GM18502 (cell line): ENCODE results near the gene SMPD3.
A peak's percentile ranks its signal among the peaks of the same experiment; 100 is the strongest.

Experiments used
- ATAC-seq: cut with Tn5 transposase; IDR thresholded peaks from one replicate; pipeline ENCODE4 v1.9.1; 2021; ENCODE audit warnings: mild to moderate bottlenecking; ENCODE audit not compliant: unreplicated experiment, poor library complexity

The SMPD3 gene

DNA sequence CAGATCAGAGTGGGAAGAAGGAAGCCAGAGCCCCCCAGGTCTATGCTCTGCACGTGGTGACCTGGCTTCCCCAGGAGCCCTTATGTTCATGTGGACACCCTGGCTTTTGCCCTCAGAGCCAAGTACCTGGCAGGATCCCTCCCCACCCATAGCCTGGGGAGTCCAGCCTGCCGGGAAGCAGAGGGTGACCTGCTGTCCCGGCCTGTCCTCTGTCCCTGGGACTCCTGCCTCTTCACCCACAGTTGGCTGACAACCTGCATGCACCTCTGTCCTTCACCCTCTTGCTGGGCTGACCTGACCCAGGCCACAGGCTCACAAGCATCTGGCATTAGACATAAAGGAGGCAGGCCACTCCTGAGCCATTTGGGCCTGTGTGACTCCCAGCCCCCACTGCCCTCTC, 60.2 kb downstream of the SMPD3 start:
- ATAC-seq: no peak

DNA sequence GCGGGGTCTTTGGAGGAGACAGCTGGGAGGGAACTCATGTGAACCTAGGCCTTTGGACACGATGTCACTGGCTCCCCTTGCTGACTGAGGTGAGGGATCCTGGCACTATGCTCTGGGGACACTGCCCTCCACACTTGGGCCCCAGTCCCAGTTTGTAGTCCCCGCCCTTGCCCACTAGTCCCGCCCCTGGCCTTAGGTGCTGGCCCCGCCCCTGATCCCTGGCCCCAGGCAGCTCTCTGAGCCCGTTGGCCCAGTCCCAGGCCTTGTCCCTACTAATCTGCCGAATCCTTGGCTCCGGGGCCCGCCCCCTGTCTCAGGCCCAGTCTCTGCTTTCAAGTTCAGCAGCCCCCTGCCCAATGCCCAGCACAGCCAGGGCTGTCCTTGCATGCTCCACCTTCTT, 61.0 kb downstream of the SMPD3 start:
- no peak for ATAC-seq

DNA sequence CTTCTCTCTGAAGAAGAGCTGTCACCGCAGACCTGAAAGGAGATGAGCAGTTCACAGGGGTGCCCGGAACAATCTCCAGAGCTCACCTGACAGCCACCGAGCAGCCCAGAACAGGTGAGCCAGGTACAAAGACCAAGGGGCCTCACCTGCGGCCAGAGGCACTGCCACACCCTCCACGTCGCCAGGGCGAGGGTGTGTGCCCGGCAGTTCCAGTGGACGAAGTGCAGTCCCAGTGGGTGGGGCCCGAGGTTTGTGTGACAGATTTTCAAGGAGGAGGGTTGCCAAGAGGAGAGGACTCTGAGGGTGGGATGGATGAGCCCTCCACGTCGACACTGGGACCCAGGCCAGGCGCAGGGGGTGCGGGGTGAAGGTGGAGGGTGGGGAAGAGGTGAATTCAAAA, 61.7 kb downstream of the SMPD3 start:
- no peak for ATAC-seq

DNA sequence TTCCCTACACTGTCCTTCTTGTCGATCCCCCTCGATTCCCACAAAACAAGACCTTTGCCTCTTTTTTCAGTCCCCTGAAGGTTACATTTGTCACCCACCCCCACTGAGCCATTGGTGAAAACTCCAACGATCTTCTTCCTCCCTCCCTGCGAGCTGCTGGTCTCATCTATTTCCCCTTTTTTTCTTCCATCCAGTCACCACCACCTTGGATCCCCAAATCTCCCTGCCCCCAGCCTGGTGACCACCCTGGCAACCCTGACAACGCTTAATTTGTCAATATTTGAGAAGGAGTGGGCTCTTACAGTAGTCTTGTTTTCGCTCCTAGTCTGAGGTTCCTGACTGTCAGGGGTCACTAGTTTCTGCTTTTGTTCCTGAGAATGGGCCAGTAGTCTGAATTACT, 62.9 kb downstream of the SMPD3 start:
- ATAC-seq: no peak

DNA sequence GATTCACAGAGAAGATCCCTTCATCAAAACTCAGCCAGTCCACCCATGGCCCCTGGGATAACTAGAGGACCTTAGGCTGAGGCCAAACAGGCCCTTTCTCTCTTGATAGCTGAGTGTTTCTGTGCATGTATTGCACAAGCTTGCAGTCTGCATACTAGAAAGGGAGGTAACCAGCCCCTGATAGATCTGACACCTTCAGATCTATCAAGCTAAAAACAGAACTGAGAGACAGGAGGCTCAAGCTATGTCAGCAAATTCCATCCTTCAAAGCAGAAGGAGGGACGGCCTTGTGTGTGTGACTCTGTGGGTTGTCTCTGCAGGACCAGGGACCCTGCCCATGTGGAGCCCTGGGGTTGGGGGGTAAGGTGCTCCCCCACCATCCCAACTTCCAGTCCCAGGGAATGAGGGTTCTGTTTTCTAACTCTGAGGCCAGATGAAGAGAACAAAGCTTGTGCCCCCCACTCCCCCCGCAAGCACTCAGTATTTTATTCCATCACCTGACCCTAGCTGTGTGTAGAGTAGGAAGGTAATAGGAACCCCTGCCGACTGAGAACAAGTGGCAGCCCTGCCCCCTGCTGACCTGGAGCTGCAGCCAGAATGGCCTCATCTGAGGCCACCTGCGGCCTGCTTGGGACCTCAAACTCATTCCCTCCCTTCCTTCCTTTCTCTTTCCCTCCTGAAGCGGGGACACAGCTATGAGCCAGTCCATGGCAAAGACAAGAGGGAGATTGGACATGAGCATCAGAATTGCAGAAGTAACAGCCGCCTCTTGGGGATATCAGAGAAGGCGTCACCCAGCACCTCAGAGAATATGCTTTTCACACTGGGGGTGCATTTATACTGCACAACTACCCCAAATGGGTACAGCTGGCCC, 63.8 kb downstream of the SMPD3 start:
- ATAC-seq: no peak

DNA sequence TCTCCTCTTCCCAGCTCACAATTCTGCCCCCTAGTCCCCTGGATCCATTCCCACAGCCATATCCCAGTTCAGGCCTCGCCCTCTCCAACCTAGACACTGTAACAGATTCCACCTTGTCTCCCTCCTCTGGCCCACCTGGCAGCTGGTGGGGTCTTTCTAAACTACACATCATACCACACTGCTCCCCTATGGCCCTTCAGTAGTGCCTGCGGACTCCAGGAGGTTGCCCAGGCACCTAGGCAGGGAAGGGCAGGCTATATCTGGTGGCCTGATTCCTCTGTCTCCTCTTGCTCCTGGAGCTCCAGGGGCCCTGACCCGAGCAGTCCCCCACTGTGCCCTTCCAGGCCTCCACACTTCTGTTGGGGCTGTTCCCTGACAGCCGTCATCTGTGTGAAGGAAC, 64.5 kb downstream of the SMPD3 start:
- no peak for ATAC-seq

DNA sequence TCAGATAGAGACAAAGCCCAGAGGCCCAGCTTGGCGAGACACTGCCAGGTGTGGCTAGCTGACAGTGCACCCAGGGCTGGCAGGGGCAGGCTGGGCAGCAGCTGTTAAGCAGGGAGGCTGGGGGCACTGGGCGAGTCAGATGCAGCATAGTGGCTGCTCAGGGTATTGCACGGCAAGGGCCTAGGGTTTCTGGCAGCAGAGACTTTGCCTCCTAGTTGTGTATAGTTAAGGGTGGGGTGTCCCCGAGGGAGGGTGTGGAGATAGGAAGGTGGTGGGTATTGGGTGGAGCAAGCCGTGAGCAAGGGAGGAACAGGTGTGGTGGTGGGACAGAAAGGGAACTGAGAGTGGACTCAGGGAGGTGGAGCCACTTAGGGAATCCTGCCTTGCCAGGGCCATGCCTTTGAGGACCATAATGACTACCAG, 66.0 kb downstream of the SMPD3 start:
- ATAC-seq: peak; percentile 48

DNA sequence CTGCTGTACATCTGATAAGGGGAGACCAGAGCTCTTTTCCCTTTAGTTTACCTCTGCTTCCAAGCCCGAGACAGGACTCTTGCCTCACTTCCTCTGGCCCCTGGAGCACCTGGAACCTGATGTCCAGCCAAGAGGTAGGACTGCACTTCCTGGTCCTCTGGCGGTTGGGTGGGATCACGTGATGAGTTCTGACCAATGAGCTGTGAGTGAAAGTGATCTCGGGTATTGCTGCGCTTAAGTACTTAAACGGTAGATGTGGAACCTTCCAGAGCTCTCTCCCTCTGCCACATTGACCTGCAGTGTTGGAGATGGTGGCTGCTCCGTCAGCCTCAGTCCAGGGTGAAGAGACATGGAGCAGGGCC, 67.0 kb downstream of the SMPD3 start:
- no peak for ATAC-seq

DNA sequence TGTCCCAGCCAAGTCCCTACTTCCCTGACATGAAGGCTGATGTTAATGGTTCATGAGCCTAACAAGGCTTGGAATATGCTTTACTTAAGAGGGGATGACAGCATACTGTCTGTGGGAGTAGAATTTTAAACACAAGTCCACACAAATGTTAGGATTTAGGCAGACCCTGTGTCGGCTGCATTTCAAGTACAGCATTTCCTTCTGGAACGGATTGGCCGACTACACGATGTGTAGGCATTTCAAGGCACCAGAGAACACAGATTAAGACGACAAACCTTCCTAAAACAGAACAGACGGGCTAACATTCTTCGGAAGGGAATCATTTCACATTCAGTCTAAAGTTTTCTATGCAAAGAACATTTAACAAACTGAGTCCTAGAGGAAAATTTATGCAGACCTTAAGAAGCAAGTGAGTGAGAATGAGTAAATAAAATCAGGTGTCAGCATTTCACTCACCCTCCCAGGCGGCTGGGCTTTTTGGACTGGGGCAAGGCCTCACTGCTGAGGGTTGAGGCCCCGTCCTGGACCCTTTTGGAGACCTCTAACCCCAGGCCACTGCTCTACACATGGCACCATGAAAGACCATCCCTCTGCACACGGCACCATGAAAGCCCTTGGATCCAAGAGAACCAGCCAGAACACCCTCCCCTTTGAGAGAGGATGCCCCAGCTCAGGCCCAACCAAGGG, 67.5 kb downstream of the SMPD3 start:
- ATAC-seq: no peak

DNA sequence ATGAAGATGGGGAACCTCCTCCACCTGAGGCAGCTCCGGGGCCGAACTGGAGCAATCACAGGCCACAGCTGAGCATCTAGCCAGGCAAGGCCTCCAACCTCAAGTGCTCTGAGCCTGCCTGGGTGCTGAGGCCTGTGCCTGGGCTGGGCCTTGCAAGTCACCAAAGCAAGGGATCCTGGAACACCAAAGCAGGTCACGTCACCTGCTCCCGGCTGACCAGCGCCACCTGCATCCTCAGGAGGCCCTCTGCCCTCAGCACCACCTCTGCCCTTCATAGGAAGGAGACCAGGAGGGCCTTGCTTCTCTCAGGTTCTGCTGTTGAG, 68.0 kb downstream of the SMPD3 start:
- ATAC-seq: no peak

DNA sequence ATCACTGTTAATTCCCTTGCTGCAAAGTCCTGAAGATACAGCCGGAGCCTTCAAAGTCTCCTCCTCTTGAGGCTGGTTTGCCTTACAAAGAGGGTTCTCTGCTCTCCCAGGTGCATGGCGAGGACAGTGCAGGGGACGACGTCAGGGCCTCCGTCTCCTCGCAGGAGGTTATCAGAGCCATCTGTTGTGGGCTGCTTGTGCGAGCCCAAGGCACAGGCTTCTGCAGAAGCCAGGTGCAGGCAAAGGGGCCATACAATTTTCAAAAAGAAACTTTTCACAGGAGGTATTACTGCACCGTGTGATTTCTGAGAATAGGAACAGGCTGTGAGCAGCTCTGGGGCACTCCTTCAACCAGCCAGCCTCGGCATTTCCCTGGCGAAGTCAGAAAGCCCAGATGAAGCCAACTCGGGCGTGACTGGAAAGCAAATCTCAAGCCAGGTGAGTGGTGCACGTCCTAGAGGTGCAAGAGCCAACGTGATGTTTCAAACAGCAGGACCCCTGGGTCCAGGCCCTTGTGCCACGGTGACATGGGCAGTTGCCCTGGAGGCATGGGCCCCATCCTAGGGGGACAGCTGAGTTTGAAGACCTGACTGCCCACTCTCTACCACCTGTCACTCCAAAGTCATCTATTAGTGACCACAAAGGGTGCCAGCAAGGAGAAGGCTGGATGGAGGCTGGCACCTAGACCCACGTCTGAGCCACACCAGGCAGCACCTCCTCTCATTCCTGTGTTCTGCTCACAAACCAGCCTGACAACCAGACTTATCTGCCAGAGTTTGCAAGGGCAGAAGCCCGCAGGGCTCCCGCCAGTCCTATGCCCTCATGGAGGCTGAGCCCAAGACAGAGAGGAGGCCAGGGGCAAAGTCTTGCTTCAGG, 68.6 kb downstream of the SMPD3 start:
- no peak for ATAC-seq

DNA sequence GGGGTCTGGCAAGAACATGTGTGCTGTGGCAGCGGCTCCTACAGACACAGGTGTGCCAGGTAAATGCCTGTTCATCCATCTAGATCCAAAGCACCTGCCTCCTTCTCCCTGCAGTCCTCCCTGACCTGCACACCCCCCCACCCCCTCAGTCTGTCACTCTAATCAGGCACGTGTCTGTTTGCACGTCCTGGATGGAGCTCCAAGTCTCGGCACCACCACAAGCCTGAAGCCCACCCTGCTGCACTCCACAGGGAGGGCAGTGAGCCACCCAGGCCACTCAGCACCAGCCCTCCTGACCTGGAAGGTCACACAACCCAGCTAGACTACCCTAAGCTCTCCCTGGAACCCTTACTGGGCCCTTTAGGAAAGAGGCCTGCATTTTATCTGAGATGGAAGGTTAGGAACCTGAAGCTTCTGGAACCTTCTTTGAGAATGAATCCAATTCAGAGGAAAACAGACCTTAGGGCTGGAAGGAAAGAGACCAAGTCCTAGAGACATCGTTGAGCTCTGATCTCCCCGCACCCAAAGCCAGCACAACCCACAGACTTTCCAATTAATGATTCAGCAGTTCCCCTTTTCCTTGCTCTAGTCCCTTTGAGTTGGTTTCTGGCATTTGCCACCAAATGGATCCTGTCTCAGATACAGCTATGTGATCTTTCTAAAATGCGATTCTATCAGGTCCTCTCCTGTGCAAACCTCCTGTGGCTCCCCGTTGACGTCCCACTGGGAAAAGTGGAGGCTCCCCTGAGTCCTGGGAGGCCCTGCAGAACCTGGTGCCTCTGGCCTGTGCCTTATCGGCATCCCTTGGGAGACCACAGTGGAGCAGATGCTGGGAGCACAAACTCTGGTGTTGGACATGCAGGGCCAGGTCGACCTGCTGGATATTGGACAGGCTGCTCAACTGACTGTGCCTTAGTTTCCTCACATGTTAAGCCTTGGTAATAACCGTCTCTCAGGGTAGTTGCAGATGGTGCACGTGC, 69.6 kb downstream of the SMPD3 start:
- ATAC-seq: no peak

DNA sequence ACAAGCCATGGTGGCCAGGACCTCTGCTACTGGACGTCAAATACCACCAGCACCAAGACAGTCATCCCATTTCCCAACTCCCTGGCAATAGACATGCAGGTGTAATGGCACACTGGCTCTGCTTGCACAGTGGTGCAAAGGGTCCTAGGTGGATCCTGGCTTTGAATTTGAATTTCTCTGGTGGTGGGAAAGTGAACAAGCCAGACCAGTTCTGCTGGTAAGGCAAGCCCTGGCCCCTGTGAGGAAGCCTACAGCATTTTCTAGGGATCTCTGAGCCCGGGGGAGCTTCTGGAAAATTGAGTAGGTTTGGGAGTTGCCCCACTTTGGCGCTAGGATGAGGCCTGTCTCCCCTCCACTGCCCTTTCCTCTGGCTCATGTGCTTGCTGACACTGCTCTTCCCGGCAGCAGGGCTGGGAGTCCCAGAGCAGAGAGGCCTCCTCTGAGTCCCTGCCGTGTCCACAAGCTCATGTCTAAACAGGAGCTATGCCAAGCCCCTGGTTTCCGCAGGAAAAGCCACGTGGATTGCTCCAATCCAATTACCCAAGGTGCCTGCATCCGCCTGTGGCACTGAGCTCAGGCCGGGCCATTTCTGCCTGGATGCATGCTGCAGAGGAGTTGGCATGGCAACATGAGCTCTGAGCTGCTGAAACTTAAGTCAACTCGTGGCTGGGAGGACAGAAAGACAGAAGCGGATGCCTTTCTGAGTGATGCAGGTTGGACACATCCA, 70.5 kb downstream of the SMPD3 start:
- no peak for ATAC-seq

DNA sequence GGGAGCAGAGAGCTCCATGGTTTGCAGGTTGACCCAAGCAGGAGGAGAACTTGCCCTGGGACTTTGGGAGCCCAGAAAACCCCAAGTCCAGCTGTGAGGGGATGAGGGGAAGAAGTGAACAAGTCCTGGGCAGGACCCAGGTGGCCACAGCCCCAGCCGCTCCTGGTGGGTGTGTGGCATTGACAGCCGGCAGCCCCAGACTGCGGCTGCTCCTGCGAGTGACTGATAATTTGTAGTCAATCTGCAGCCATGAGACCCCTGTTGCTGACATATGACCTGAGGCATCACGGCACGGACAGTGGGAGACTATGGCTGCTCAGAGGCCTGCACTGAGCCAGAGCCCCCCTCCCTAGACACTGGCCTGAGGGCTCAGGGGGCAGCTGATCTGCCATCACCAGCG, 71.1 kb downstream of the SMPD3 start:
- no peak for ATAC-seq

DNA sequence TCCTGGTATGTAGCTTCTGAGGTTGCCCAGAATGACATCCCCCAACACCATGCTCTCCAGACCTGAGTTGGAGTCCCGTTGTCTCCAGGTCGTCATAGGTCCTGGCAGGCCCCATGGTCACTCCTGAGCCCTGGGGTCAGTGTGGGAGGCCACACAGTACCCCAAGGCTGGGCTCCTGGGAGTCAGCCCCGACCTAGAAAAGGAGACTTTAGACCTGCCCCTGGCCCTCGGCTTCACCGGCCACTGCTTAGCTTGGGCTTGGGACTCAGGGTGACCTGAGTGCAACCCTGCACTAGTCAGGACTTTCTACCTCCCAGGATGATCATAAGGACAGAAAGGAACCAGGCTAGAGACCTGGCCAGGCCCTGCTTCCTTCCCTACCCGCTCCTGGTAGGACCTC, 71.7 kb downstream of the SMPD3 start:
- no peak for ATAC-seq

DNA sequence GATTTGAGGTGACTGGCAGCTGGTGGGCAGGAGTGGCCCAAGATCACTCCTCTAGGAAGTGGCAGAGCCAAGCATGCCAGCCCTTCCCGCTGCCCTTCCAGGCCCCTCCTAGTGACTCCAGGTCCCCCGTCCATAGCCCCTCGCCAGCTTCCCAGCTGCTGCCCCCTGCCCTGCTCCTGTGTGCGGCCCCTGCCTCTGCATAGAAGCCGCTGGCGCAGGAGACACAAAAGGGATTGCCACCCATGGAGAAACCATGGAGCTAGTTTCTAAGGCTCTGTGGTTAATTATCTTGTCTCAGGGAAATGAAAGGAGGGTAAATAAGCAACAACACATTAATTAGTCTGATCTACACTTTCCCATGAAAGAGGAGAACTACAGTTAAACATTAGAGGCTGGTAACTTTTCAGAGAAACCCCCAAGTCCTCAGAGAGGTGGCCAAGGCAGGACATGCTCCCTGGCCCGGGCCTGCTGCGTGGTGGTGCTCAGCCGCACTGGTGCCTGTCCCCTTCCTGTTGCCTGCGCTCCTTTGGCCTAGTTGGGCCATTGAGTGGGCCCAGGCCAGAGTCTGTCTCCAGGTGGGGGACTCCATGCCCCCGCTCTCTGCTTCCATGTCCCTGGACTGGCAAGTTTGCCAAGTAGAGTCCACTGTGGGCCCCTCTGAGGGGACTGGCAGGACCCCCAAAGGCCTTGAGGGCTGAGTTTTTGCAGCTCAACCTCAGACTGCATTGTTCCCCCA, 72.3 kb downstream of the SMPD3 start:
- ATAC-seq: no peak

DNA sequence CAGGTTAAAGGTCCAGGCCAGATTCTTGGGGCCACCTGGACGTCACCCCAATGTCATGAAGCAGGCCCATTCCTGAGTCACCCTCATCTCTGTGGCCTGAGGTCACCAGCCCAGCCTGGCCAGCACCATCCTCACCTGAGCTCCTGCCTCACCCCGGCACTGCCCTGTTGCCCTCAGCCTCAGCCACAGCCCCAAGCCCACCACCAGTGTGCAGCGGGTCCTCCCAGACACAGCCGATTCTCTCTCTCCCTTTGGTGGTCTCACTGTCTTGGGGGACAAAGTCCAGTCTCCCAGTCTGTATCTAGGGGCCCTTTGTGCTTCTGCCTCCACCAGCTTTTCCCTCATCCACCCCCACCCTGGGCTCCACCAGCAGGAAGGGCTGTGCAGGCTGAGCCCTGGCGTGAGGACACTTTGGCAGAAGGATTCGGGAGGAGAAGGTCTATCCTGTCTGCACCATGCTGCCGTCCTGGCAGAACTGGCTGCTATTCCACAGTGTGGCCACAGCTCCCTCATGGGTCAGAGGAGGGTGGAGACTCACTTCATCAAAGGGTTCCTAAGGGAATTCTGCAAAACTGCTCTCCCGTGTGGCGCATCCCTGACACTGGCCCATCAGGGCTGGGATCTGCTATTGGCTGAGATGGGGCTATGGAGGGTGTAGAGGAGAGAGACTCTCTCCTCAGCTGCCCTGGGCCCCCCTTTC, 73.2 kb downstream of the SMPD3 start:
- ATAC-seq: no peak

DNA sequence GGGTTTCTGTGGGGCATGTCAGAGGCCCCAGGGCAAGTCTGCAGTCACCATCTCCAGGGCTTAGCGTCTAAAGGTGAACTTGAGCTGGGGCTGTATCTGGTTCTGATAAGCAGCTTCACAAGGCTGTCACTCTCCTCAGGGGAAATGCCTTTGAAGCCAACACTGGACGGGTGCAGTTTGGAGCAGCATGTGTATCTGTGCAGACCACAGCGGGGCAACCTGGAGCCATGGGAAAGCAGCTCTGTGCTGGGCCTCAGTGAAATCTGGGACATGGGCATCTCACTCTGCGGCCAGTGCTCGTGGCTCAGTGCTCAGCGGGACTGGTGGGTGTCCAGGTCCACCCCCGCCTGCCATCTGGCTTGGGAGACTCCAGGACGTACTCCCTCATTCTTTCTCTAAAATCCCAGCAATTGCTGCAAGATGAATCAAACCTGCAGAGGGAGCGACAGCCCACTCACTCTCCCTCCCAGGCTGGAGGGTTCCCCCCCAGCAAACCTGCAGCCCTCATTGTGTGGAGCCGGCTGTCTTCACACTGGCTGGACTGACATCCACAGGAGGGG, 74.0 kb downstream of the SMPD3 start:
- no peak for ATAC-seq
